Measurements from ENCODE around the gene PRR23E.

PRR23E gene

GRCh38 chr3:127149621-127150310 lies 43.2 kb upstream of the PRR23E start:
- H3K56ac ChIP-seq (ENCODE audit: low read length) = no peak overlapping the region
- no peaks in the 10 kb centered on the region for H3K27me3 ChIP-seq (ENCODE audit: insufficient read depth, low read length, poor library complexity)
- WGBS (ENCODE audit: extremely low coverage, insufficient coverage, low lambda C conversion rate) = no CpG with 5 or more reads among the region's 6 CpGs
- H2BK120ac ChIP-seq (ENCODE audit: low read depth, low read length) = no peak overlapping the region
- no peaks in the 10 kb centered on the region for H3K36me3 ChIP-seq (ENCODE audit: control insufficient read depth, insufficient read depth, low read length)
- no peak overlapping the region for H3K9ac ChIP-seq (ENCODE audit: low read length)
- no peak overlapping the region for H3K23ac ChIP-seq (ENCODE audit: low read length)
- H3K4me3 ChIP-seq (ENCODE audit: low read length) = no peak overlapping the region
- no peak overlapping the region for H3K4ac ChIP-seq (ENCODE audit: low read depth, low read length)
- H2BK15ac ChIP-seq (replicated peaks; ENCODE audit: low read depth) = no peak overlapping the region
- H2AK5ac ChIP-seq (ENCODE audit: low read length) = no peak overlapping the region
- H2BK5ac ChIP-seq (ENCODE audit: low read length) = no peak overlapping the region
- no peak for DNase-seq
- no peak overlapping the region for H4K8ac ChIP-seq (ENCODE audit: low read depth, low read length)
- no peaks in the 10 kb centered on the region for H3K4me1 ChIP-seq (ENCODE audit: control insufficient read depth, low read depth, low read length)
- no peaks in the 10 kb centered on the region for H3K79me1 ChIP-seq (ENCODE audit: low read length)
- no peak overlapping the region for H3K4me2 ChIP-seq (ENCODE audit: low read length)
- H3K18ac ChIP-seq (ENCODE audit: low read length) = no peak overlapping the region
- no peak overlapping the region for H3K27ac ChIP-seq (ENCODE audit: low read depth, low read length)
- no peaks in the 10 kb centered on the region for H3K79me2 ChIP-seq (ENCODE audit: control insufficient read depth, insufficient read depth, low read length)
- H4K5ac ChIP-seq (ENCODE audit: low read length) = no peak overlapping the region

GRCh38 chr3:127150513-127151250 lies 42.2 kb upstream of the PRR23E start:
- Histone ChIP-seq H3K27ac (ENCODE audit: low read depth, low read length) (no peak overlapping the region), H3K4me1 (ENCODE audit: control insufficient read depth, low read depth, low read length) (no peaks in the 10 kb centered on the region), H3K4ac (ENCODE audit: low read depth, low read length) (no peak overlapping the region), H3K27me3 (ENCODE audit: insufficient read depth, low read length, poor library complexity) (no peaks in the 10 kb centered on the region), H3K9ac (ENCODE audit: low read length) (no peak overlapping the region), H2BK5ac (ENCODE audit: low read length) (no peak overlapping the region), H2BK15ac (replicated peaks; ENCODE audit: low read depth) (no peak overlapping the region), H3K23ac (ENCODE audit: low read length) (no peak overlapping the region), H3K56ac (ENCODE audit: low read length) (no peak overlapping the region), H2BK120ac (ENCODE audit: low read depth, low read length) (no peak overlapping the region), H4K8ac (ENCODE audit: low read depth, low read length) (no peak overlapping the region), H4K5ac (ENCODE audit: low read length) (no peak overlapping the region), H3K79me2 (ENCODE audit: control insufficient read depth, insufficient read depth, low read length) (no peaks in the 10 kb centered on the region), H3K4me3 (ENCODE audit: low read length) (no peak overlapping the region), H2AK5ac (ENCODE audit: low read length) (no peak overlapping the region), H3K36me3 (ENCODE audit: control insufficient read depth, insufficient read depth, low read length) (no peaks in the 10 kb centered on the region), H3K79me1 (ENCODE audit: low read length) (no peaks in the 10 kb centered on the region), H3K4me2 (ENCODE audit: low read length) (no peak overlapping the region), H3K18ac (ENCODE audit: low read length) (no peak overlapping the region)
- no peak for DNase-seq
- WGBS (ENCODE audit: extremely low coverage, insufficient coverage, low lambda C conversion rate) = no CpG with 5 or more reads among the region's 15 CpGs

GRCh38 chr3:127151251-127151564 lies 41.7 kb upstream of the PRR23E start:
- Histone ChIP-seq H3K4ac (ENCODE audit: low read depth, low read length) (no peak overlapping the region), H2AK5ac (ENCODE audit: low read length) (no peak overlapping the region), H3K9ac (ENCODE audit: low read length) (no peak overlapping the region), H2BK120ac (ENCODE audit: low read depth, low read length) (no peak overlapping the region), H2BK5ac (ENCODE audit: low read length) (no peak overlapping the region), H3K27ac (ENCODE audit: low read depth, low read length) (no peak overlapping the region), H3K79me2 (ENCODE audit: control insufficient read depth, insufficient read depth, low read length) (no peaks in the 10 kb centered on the region), H4K8ac (ENCODE audit: low read depth, low read length) (no peak overlapping the region), H3K79me1 (ENCODE audit: low read length) (no peaks in the 10 kb centered on the region), H3K4me2 (ENCODE audit: low read length) (no peak overlapping the region), H3K4me3 (ENCODE audit: low read length) (no peak overlapping the region), H3K18ac (ENCODE audit: low read length) (no peak overlapping the region), H3K4me1 (ENCODE audit: control insufficient read depth, low read depth, low read length) (no peaks in the 10 kb centered on the region), H4K5ac (ENCODE audit: low read length) (no peak overlapping the region), H2BK15ac (replicated peaks; ENCODE audit: low read depth) (no peak overlapping the region), H3K27me3 (ENCODE audit: insufficient read depth, low read length, poor library complexity) (no peaks in the 10 kb centered on the region), H3K56ac (ENCODE audit: low read length) (no peak overlapping the region), H3K36me3 (ENCODE audit: control insufficient read depth, insufficient read depth, low read length) (no peaks in the 10 kb centered on the region), H3K23ac (ENCODE audit: low read length) (no peak overlapping the region)
- DNase-seq = no peak
- WGBS (ENCODE audit: extremely low coverage, insufficient coverage, low lambda C conversion rate) = no CpG with 5 or more reads among the region's 9 CpGs

GRCh38 chr3:127151992-127152650 lies 40.8 kb upstream of the PRR23E start:
- no peak overlapping the region for H2BK5ac ChIP-seq (ENCODE audit: low read length)
- no CpG with 5 or more reads among the region's 2 CpGs for WGBS (ENCODE audit: extremely low coverage, insufficient coverage, low lambda C conversion rate)
- H3K27ac ChIP-seq (ENCODE audit: low read depth, low read length) = no peak overlapping the region
- no peak overlapping the region for H3K9ac ChIP-seq (ENCODE audit: low read length)
- H3K79me1 ChIP-seq (ENCODE audit: low read length) = no peaks in the 10 kb centered on the region
- no peak overlapping the region for H2BK120ac ChIP-seq (ENCODE audit: low read depth, low read length)
- H3K27me3 ChIP-seq (ENCODE audit: insufficient read depth, low read length, poor library complexity) = no peaks in the 10 kb centered on the region
- no peak overlapping the region for H2AK5ac ChIP-seq (ENCODE audit: low read length)
- H3K36me3 ChIP-seq (ENCODE audit: control insufficient read depth, insufficient read depth, low read length) = no peaks in the 10 kb centered on the region
- H4K8ac ChIP-seq (ENCODE audit: low read depth, low read length) = no peak overlapping the region
- no peak overlapping the region for H3K56ac ChIP-seq (ENCODE audit: low read length)
- H3K4me2 ChIP-seq (ENCODE audit: low read length) = no peak overlapping the region
- H3K4me3 ChIP-seq (ENCODE audit: low read length) = no peak overlapping the region
- DNase-seq = no peak
- H3K79me2 ChIP-seq (ENCODE audit: control insufficient read depth, insufficient read depth, low read length) = no peaks in the 10 kb centered on the region
- H3K4me1 ChIP-seq (ENCODE audit: control insufficient read depth, low read depth, low read length) = no peaks in the 10 kb centered on the region
- H3K23ac ChIP-seq (ENCODE audit: low read length) = no peak overlapping the region
- no peak overlapping the region for H2BK15ac ChIP-seq (replicated peaks; ENCODE audit: low read depth)
- no peak overlapping the region for H3K4ac ChIP-seq (ENCODE audit: low read depth, low read length)
- H4K5ac ChIP-seq (ENCODE audit: low read length) = no peak overlapping the region
- no peak overlapping the region for H3K18ac ChIP-seq (ENCODE audit: low read length)

- no peak overlapping the region for H4K8ac ChIP-seq (ENCODE audit: low read depth, low read length)
- H3K79me2 ChIP-seq (ENCODE audit: control insufficient read depth, insufficient read depth, low read length) = no peaks in the 10 kb centered on the region
- no peak overlapping the region for H3K56ac ChIP-seq (ENCODE audit: low read length)
- H4K5ac ChIP-seq (ENCODE audit: low read length) = no peak overlapping the region
- no peak for DNase-seq
- H3K18ac ChIP-seq (ENCODE audit: low read length) = no peak overlapping the region
- no peak overlapping the region for H2BK120ac ChIP-seq (ENCODE audit: low read depth, low read length)
- H3K23ac ChIP-seq (ENCODE audit: low read length) = no peak overlapping the region
- H2AK5ac ChIP-seq (ENCODE audit: low read length) = no peak overlapping the region
- no peaks in the 10 kb centered on the region for H3K27me3 ChIP-seq (ENCODE audit: insufficient read depth, low read length, poor library complexity)
- no peaks in the 10 kb centered on the region for H3K4me1 ChIP-seq (ENCODE audit: control insufficient read depth, low read depth, low read length)
- no peaks in the 10 kb centered on the region for H3K79me1 ChIP-seq (ENCODE audit: low read length)
- no CpG with 5 or more reads among the region's 10 CpGs for WGBS (ENCODE audit: extremely low coverage, insufficient coverage, low lambda C conversion rate)
- no peak overlapping the region for H3K27ac ChIP-seq (ENCODE audit: low read depth, low read length)
- H3K4ac ChIP-seq (ENCODE audit: low read depth, low read length) = no peak overlapping the region
- no peak overlapping the region for H2BK5ac ChIP-seq (ENCODE audit: low read length)
- H3K4me2 ChIP-seq (ENCODE audit: low read length) = no peak overlapping the region
- no peak overlapping the region for H3K9ac ChIP-seq (ENCODE audit: low read length)
- H3K4me3 ChIP-seq (ENCODE audit: low read length) = no peak overlapping the region
- H3K36me3 ChIP-seq (ENCODE audit: control insufficient read depth, insufficient read depth, low read length) = no peaks in the 10 kb centered on the region
- no peak overlapping the region for H2BK15ac ChIP-seq (replicated peaks; ENCODE audit: low read depth)
Measured at GRCh38 chr3:127152684-127153505, 40.0 kb upstream of the PRR23E start.

All from mesendoderm (in vitro differentiated cells).